A673 (cell line): Measurements from ENCODE around the gene RPS6KA2. TPM values are rescaled to one million over a fixed set of nuclear protein-coding genes. Genes with fewer than 3 reads are reported as not detected.

Source experiments
- BruUV-seq: library from RNA; stranded (reverse); fragments of 400-500 nt; replicated peaks from 2 replicates; lab custom pipeline; 2021; lab: Mats Ljungman, UMichigan
- CTCF ChIA-PET: fragments of 300-600 bp; sonication (Branson Sonifier 250); formaldehyde crosslinking; loops from one replicate; lab custom pipeline; 2022; ENCODE audit warnings: antibody characterized with exemption; lab: Charles Lee
- POLR2A ChIA-PET: fragments of 300-600 bp; sonication (Branson Sonifier 250); formaldehyde crosslinking; loops from one replicate; lab custom pipeline; 2022; ENCODE audit warnings: antibody characterized with exemption; ENCODE audit not compliant: low non-redundant PET; lab: Charles Lee
- DNase-seq: peaks from one replicate; pipeline ENCODE4 v3.0.0-alpha.2; 2015; ENCODE audit warnings: low spot score
- H3K27ac ChIP-seq: fragments of 200-600 bp; sonication (generic); 2 replicates; pipeline ENCODE4 v1.5.1; 2016; ENCODE audit warnings: mixed run types, low read depth, mild to moderate bottlenecking, mixed read lengths, antibody characterized with exemption, low read length; ENCODE audit not compliant: poor library complexity, severe bottlenecking
- H3K27me3 ChIP-seq: fragments of 200-600 bp; sonication (generic); replicated peaks from 2 replicates; pipeline ENCODE4 v1.6.1; 2017; ENCODE audit warnings: mixed run types, low read depth, mild to moderate bottlenecking, mixed read lengths, antibody characterized with exemption, low read length; ENCODE audit not compliant: insufficient read depth, poor library complexity
- H3K36me3 ChIP-seq: fragments of 200-600 bp; sonication (generic); 2 replicates; pipeline ENCODE4 v1.6.1; 2016; ENCODE audit warnings: mixed run types, mild to moderate bottlenecking, mixed read lengths, antibody characterized with exemption, low read length; ENCODE audit not compliant: insufficient read depth, poor library complexity, severe bottlenecking
- H3K4me1 ChIP-seq: fragments of 200-600 bp; sonication (generic); 2 replicates; pipeline ENCODE4 v1.6.1; 2017; ENCODE audit warnings: mixed run types, mild to moderate bottlenecking, mixed read lengths, antibody characterized with exemption, low read length; ENCODE audit not compliant: insufficient read depth, poor library complexity, severe bottlenecking
- H3K4me3 ChIP-seq: fragments of 200-600 bp; sonication (generic); 2 replicates; pipeline ENCODE4 v1.5.1; 2016; ENCODE audit warnings: low read depth, mixed run types, mild to moderate bottlenecking, mixed read lengths, low read length; ENCODE audit not compliant: poor library complexity, severe bottlenecking
- H3K9me3 ChIP-seq: fragments of 200-600 bp; sonication (generic); 2 replicates; pipeline ENCODE4 v1.6.1; 2016; ENCODE audit warnings: mixed run types, low read depth, mild to moderate bottlenecking, mixed read lengths, antibody characterized with exemption, low read length; ENCODE audit not compliant: poor library complexity, severe bottlenecking
- EZH2 ChIP-seq: fragments of 200-600 bp; sonication (generic); IDR thresholded peaks from 2 replicates; pipeline ENCODE4 v1.6.1; 2017; ENCODE audit warnings: borderline replicate concordance, low read depth, mild to moderate bottlenecking, mixed read lengths, antibody characterized with exemption, low read length; ENCODE audit not compliant: poor library complexity, severe bottlenecking
- intact Hi-C: fragments of 100-400 bp; cut with micrococcal nuclease; formaldehyde crosslinking; loops from one replicate; pipeline ENCODE4 v1.10.0; 2022; ENCODE audit not compliant: unreplicated experiment
- total RNA-seq: library from RNA; stranded (reverse); gene quantifications from 2 replicates; pipeline ENCODE4 v1.2.3, GENCODE V29; 2021
- TF ChIP-seq, protein P1 (sequence below): fragments of 300-800, 200-600 bp; sonication (generic); conservative IDR thresholded peaks from 2 replicates; pipeline ENCODE4 v1.5.1; 2017; ENCODE audit warnings: low read depth, mild to moderate bottlenecking, antibody characterized with exemption, low read length, moderate library complexity, mixed read lengths

The RPS6KA2 gene
- total RNA-seq, 1 experiment from 2014 or later, result 30.1 TPM

DNA sequence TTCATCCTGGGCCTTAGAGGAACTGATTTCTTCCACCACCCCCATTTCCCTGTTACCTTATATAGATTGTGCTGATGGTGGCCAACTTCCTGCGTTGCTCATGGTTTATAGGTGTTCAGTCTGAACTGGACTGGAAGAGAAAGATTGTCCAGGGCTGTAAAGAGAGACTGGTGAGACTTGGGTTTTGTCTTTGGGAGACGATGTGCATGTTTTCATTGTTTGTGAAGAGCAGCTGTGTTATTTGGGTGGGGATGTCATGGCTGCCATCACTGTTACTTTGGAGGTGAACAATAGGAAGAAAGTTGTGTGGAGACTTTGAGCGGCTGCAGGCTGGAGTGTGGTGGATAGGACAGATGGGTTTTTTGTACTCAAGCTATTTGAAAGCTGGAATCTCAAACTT, 228.7 kb downstream of the RPS6KA2 start:
- Histone ChIP-seq H3K9me3 (no peaks in the 10 kb centered on the region), H3K4me1 (peaks cover 7% of the 10 kb centered on the region), H3K27ac (no peak overlapping the region), H3K27me3 (no peaks in the 10 kb centered on the region), H3K4me3 (no peak overlapping the region), H3K36me3 (no peaks in the 10 kb centered on the region)
- BruUV-seq, result no TSS peak
- DNase-seq, result no peak
- CTCF ChIA-PET, result no interaction called here
- TF ChIP-seq, protein P1, sequence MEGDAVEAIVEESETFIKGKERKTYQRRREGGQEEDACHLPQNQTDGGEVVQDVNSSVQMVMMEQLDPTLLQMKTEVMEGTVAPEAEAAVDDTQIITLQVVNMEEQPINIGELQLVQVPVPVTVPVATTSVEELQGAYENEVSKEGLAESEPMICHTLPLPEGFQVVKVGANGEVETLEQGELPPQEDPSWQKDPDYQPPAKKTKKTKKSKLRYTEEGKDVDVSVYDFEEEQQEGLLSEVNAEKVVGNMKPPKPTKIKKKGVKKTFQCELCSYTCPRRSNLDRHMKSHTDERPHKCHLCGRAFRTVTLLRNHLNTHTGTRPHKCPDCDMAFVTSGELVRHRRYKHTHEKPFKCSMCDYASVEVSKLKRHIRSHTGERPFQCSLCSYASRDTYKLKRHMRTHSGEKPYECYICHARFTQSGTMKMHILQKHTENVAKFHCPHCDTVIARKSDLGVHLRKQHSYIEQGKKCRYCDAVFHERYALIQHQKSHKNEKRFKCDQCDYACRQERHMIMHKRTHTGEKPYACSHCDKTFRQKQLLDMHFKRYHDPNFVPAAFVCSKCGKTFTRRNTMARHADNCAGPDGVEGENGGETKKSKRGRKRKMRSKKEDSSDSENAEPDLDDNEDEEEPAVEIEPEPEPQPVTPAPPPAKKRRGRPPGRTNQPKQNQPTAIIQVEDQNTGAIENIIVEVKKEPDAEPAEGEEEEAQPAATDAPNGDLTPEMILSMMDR, result no peak
- TF ChIP-seq EZH2, result no peak
- POLR2A ChIA-PET, result no interaction called here
- intact Hi-C loops, result no loop called here

DNA sequence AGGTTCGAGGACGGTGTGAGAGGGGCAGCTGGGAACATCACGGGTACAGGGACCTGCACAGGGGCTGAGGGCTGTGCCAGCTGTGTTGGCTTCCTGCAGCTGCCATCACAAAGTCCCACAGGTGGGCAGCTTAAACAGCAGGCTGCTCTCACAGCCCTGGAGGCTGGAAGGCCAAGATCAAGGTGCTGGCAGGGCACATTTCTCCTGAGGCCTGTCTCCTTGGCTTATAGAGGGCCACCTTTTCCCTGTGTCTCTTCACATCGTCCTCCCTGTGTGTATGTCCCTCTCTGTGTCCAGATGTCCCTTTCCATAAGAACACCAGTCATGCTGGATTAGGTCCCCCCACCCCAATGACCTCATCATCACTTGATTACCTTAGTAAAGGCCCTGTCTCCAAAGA, 229.2 kb downstream of the RPS6KA2 start:
- no peaks in the 10 kb centered on the region for H3K27me3 ChIP-seq
- no TSS peak for BruUV-seq
- TF ChIP-seq EZH2, result no peak
- TF ChIP-seq, protein P1, result no peak
- no peak for DNase-seq
- no peak overlapping the region for H3K27ac ChIP-seq
- no peak overlapping the region for H3K4me3 ChIP-seq
- intact Hi-C loops, result no loop called here
- ChIA-PET CTCF (no interaction called here), POLR2A (interaction anchor here (0.6 kb wide), 1 partner anchor 55 kb away, joined by 3 read pairs; no protein-coding TSS in a partner anchor)
- no peaks in the 10 kb centered on the region for H3K9me3 ChIP-seq
- H3K36me3 ChIP-seq, result no peaks in the 10 kb centered on the region
- peaks cover 2% of the 10 kb centered on the region for H3K4me1 ChIP-seq

DNA sequence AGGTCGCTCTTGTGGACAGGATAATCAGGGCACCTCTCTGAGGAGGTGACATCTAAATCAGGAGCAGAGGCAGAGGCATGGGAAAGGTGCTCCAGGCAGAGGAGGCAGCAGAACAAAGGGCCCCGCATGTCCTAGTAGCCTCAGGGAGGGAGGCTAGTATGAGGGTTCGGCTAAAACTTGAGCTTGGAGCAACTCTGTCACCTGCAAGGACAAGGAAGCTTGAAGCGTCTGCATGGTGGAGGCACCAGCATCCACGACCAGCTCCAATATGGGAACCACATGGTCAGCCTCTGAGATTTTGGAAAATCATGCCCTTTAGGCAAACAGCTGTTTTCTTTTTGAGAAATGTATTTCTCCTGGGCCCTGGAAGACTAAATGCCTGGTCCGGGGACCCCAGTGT, 231.3 kb downstream of the RPS6KA2 start:
- Histone ChIP-seq H3K36me3 (no peaks in the 10 kb centered on the region), H3K4me1 (no peaks in the 10 kb centered on the region), H3K4me3 (no peak overlapping the region), H3K9me3 (no peaks in the 10 kb centered on the region), H3K27ac (no peak overlapping the region), H3K27me3 (no peaks in the 10 kb centered on the region)
- no peak for TF ChIP-seq EZH2
- TF ChIP-seq, protein P1, result no peak
- intact Hi-C loops, result no loop called here
- BruUV-seq, result no TSS peak
- no peak for DNase-seq
- POLR2A ChIA-PET, result no interaction called here
- CTCF ChIA-PET, result no interaction called here
